HG02870 (cell line): Measurements from ENCODE around the gene MSANTD1.

Experiments used
- ATAC-seq: cut with Tn5 transposase; IDR thresholded peaks from one replicate; pipeline ENCODE4 v1.9.1; 2021; ENCODE audit warnings: mild to moderate bottlenecking, moderate library complexity; ENCODE audit not compliant: unreplicated experiment

MSANTD1 gene

DNA sequence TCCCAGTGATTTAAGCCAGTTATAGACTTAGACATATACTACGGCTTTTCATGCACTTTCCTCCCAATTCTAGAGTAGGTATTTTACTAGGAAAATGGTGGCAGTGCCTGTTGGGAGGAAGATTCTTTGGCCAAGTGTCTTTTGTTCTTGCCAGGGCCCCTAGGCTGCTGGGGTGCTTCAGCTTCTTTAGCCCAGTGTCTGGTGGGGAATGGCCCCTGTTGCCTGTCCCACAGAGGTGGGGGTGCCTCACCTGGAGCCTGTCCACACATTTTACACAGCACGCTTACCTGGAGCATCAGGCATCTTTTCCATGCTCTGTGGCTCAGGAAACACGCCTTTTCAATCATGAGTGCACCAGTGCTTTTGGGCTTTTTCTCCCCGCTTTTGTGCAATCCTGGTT lies 33.2 kb upstream of the MSANTD1 start:
- no peak for ATAC-seq

DNA sequence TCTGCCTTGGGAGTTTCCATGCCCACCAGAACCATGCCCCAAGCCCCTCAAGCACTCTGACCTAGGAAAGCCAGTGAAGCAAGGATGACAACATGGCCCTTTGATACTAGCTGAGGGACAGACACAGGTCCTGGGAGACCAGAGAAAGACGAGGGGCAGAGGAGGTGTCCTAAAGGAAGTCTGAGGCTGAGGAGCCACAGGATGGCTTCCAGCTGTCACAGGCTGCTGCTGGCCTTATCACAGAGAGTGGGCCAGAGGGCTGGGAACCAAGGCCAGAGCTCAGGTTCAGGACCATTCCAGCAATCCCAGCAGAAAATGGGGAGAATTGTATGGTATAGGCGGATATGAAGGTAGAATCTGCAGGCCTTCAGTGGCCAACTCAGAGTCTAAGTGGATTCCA lies 31.7 kb upstream of the MSANTD1 start:
- ATAC-seq, result no peak

DNA sequence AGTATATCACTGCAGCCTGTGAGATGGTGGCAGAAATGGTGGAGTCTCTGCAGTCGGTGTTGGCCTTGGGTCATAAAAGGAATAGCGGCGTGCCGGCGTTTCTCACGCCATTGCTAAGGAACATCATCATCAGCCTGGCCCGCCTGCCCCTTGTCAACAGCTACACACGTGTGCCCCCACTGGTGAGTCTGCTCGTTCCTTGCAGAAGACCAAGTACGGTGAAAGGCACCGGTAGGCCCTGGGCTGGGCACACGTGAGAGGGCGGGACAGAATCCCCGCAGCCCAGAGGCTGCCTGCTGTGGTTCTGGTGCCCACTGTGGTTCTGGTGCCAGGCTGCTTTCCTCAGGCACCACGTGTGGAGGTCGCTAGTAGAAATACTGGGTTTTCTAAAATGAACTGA lies 31.2 kb upstream of the MSANTD1 start:
- no peak for ATAC-seq

DNA sequence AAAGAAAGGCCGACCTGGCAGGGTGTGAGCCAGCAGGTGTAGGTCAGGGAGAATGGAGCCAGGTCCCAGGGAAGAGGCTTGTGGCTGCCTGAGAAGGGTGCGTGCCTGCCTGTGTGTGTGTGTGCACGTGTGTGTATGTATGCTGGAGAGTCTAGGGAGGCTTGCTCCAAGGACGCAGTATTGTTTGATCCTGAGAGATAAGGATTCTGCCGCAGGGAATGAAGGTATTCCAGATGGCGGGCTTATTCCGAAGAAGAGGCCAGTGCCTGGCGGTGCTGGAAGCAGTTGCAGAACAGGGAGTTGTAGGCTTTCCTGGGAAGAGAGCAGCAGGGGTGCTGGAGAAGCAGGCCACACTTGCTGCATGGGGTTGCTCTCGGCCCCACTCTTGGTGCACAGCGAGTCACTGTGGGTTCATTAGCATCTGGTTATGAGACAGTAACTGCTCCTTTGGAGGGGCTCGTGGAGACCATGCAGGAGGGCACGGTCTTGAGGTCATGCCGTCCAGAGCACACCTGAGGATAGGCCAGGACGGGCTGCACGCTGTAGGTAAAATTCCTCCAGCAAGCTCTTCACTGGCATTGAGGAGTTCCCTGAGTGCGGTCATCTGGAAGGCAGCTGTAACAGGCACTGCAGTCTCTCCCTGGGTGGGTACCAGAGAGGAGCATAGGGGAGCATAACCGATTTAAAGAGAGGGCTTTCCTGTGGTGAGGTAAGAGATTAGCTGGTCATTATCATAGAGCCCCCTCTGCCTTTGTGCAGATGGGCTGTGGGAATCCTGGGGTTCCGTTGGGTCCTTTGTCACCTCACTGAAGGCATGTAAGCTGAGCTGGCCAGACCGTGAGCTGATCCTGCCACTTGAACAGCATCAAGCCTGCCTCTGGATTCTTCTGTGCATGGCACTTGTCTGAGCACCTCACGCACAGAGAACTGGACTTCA lies 29.9 kb upstream of the MSANTD1 start:
- ATAC-seq, result no peak

DNA sequence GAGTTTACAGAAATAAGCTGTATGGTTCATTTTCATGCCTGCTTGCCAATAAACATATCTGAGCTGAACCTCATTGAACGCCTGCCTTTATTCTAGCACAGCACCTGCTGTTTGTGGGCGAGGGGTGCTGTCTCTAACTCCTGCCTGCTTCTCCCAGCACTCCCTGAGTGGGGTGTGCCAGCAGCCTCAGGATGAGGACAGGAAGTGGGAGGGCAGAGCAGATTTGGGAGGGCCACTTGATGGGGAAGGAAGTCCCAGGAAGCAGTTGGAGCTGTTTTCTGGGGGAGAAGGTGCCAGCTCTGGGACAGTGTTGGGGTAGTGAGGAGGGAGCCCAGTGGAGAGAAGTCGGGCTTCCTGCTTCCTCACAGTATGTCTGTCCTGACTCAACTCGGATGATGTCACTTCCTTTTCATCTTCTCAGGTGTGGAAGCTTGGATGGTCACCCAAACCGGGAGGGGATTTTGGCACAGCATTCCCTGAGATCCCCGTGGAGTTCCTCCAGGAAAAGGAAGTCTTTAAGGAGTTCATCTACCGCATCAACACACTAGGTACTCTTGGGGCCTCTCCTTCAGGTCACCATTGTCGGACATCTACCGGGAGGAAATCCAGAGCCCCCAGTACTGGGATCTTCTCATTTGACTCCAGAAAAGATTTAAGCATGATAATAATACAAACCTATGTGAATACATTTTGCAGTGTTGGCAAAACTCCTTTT lies 29.0 kb upstream of the MSANTD1 start:
- no peak for ATAC-seq

DNA sequence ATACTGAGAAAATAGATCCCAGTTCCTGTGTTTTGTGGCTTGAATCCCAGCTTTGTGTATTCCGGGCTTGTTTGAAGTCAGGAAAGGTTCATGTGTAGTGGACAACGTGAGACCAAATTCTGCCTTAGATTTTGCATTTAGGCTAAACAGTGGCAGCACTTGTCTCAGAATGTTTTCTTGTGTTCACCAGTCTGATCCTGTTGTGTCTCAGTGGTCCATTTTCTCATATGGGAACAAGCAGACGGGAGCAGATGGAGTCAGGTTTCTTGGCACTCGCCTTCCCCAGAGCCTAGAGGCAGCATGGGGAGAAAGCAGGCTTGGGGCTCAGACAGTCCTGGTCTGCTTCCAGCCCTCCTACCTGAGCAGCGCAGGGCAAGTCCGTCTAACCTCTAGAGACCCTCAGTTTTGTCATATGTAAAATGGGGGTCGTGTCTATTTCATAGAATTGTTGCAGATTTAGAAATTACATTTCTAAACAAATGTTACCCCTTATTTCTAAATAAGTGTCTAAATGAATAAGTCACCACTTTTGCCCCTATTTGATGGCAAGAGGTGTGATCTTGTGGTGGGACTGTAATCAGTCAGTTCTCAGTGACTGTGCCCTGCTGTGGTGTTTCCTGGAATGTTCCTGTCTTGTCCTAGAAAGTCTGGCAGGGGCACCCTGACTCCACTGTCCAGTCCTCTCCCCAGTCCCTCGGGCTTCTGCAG lies 28.3 kb upstream of the MSANTD1 start:
- ATAC-seq, result no peak

DNA sequence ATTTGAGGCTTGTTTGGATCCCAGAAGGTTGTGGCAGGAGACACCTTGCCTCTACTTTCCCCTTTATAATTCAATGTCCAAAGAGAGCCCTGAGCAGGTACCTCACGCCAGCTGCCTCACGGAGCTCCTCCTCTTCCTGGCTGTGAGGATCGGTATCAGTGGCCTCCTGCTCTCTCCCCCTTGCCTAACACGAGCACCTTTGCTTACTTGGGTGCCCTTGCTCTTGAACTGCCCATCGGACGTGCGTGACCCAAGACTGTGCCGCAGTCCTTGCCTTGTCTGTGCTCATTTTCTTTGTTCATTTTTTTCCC lies 27.8 kb upstream of the MSANTD1 start:
- no peak for ATAC-seq

DNA sequence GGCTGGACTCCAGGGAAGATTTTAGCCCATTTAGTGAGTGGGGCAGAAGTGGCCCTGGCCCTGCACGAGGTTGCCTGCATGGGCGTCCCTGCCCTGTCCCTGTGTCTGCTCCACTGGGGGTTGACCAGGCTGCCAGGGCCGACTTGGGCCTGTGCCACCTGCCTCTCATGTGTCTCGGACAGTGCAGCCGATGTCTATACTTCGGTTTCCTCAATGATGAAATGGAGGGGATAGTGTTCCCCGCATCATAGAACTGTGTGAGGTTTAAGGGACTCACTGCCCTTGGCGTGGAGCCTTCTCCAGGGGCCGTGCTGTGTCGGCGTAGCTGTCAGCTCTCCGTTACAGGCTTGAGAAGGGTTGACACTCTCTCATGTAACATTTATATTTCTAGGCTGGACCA lies 27.0 kb upstream of the MSANTD1 start:
- ATAC-seq, result no peak

DNA sequence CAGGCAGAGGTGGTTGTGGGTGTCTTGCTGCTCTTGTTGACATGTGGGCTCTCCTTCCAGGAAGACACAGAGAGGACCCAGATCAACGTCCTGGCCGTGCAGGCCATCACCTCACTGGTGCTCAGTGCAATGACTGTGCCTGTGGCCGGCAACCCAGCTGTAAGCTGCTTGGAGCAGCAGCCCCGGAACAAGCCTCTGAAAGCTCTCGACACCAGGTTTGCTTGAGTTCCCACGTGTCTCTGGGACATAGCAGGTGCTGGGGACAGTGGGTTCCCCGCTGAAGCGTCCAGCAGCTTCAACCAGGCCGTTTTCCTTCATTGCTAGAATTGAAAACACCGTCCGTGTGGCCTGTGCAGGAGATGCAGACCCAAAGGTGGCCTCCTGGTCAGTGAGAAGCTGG lies 25.6 kb upstream of the MSANTD1 start:
- no peak for ATAC-seq

DNA sequence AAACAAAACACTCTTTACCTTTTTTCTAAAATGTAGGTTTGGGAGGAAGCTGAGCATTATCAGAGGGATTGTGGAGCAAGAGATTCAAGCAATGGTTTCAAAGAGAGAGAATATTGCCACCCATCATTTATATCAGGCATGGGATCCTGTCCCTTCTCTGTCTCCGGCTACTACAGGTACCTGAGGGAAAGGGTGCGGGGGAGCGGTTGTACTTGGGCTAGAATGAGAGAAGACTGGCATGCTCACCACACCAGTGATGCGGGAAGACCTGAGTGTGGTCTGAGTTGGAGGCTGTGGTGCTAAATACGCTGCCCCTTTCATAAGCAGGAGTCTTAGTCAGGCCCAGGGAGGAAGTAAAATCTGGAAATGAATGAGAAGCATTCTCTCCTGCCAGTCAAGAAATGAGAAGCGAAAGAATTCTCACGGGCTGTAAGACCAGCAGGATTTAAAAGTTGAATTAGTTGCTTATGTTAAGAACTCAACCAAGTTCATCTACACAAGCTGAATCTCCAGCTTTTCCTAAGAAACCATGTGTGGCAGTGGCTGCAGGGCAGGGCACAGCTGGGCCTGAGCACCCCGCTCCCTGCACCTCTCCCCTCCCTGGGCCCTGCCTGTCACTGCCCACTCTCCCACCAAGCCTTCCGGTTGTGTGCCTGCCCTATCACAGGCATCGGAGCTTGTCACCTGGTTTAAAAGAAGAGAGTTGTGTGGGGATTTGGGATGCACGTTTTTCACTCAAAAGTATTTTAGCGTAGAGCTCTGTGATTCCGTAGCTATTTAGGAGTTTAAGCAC lies 24.8 kb upstream of the MSANTD1 start:
- no peak for ATAC-seq

DNA sequence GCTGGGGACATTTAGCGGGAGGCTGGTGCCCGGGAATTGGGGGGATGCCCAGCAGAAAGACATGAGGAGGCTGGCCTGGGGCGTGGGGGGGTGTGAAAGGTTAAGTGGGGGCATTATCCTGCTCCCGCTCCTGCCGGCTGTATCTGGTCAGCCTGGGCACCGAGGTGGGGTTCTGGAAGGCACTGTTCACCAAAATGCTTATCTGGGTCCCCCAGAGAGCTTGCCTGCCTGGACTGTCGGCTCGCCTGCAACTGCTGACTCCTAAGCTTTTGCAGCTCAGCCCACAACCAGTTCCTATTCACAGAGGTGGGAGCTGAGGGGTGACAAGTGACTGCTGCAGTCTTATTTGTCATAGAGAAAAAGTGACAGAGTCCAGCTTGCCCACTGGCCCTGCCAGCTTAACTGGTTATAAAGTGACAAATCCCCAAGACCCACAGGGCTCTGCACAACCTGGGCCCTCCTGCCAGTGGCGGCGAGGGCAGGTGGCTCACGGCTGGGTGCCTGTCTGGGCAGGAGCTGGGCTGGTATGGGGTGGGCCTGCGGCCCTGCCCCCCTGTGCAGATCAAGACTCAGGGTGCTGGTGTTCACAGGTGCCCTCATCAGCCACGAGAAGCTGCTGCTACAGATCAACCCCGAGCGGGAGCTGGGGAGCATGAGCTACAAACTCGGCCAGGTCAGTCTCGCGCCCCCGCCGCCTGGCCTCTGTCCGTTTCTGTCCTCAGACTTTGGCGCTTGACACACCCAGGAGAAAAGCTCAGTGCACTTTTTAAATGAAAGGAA lies 23.7 kb upstream of the MSANTD1 start:
- no peak for ATAC-seq

DNA sequence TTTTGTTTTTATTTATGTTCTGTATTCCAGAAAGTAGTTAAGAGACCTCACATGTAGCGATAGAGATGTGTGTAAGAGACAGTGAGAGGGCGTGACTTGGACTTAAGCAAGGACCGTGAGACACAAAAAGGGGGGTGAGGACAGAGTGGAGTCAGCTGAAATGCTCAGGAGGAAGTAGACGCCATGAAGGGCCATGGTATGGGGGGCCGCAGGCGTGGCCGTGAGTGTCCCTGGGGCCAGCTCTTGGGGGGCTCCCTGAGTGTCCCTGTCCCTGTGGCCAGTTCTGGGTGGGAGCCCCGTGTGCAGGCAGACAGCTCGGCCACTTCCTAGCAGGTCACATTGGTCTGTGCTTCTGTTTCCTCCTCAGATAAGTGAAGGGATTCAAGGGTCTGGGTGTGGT lies 23.0 kb upstream of the MSANTD1 start:
- ATAC-seq, result no peak

DNA sequence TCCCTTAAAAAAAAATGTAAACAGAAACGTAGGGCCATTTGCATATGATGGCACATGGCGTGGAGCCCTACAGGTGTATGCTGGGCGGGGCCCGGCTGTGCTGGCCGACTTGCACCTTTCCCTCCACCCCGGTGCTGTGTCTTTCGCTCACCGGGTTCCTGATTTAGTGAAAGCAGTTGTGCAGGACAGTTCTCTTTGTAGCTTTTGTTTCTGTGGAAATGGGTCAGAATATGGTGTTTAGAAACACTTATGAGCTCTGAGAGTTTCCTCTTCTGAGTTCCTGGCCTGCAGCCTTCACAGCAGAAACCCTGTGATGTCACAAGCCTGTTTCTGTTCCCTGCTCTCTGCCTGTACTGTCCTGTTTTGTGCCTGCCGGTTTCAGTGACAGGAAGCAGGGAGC lies 22.5 kb upstream of the MSANTD1 start:
- no peak for ATAC-seq

DNA sequence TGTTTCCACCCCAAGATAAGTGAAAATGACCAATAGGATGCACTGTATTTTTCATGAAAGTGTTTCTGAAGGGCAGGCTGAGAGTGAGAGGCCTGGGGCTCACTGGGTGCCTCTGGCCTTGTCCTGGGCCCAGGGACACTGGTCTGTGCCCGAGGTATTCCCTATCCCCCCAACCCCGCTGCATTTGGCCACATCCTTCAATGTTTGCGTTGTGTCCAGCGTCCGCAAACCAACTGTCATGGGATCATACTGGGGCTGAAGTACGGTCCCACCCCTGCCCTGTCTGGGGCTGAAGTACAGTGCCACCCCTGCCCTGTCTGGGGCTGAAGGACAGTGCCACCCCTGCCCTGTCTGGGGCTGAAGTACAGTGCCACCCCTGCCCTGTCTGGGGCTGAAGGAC lies 22.0 kb upstream of the MSANTD1 start:
- no peak for ATAC-seq

DNA sequence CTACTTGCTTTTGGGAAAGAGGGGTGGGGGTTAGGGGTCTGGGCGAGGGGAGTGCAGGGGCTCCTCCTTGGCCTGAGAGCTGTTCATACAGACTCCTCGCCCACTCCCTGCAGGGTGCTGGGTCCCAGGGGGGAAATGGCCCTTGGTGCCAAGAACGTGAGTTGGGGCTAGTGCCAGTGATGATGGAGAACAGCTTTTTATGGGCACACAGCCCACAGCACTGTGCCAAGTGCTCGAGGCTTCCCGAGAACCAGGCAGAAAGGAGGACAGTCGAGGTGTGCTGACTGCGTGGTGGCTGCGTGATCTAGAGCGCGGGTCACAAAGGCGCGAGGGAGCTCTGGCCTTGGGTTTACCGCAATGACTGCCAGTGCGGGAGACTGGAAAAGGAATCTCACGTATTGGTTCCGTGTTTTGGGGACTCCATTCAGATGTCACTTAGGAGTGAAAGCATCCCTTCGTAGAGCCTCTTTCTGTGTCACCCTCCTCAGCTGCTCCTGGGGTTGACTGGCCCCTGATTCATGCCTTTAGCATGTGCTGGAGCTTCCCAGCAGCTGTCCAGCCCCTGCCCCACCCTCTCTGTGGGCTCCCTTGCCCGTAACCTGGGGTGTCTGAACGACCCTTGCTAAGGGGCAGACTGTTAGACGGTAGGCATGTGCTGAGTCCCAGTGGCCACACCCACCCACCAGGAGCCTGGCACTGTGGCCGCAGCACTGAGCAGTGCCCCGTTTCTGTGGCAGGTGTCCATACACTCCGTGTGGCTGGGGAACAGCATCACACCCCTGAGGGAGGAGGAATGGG lies 20.9 kb upstream of the MSANTD1 start:
- no peak for ATAC-seq

DNA sequence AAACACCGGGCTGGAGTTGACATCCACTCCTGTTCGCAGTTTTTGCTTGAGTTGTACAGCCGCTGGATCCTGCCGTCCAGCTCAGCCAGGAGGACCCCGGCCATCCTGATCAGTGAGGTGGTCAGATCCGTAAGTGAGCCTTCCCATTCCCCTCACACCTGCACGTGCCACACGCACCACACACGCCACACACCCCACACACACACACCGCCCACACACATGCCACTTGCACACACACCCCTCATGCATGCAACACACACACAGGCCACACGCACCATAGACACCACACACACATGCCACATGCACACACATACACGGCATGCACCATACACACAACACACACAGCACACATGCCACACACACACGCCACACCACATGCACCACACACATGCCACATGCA lies 20.1 kb upstream of the MSANTD1 start:
- no peak for ATAC-seq

DNA sequence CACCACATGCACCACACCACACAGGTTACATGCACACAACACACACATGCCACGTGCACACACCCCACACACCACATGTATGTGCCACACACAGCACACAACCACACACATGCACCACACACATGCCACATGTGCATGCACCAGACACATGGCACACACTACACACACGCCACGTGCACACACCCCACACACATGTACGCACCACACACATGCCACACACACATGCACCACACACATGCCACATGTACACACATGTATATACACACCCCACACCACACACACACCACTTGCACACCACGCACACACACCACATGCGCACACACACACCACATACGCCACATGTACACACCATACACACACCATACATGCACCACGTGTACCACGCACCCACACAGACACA lies 19.6 kb upstream of the MSANTD1 start:
- no peak for ATAC-seq

DNA sequence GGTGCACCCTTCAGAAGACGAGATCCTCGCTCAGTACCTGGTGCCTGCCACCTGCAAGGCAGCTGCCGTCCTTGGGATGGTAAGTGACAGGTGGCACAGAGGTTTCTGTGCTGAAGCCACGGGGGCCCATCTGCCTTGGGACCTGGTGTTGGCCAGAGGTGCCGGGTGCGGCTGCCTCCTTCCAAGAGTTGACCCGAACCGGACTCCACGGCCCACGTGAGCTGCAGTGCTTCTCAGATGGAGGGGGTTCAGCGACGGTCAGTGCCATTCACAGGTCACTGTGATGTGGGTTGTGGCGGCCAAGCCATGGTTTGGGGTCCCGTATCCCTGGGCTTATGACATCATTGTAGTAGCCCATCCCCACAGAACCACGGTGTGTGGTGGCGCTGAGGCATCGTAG lies 19.0 kb upstream of the MSANTD1 start:
- ATAC-seq, result no peak

DNA sequence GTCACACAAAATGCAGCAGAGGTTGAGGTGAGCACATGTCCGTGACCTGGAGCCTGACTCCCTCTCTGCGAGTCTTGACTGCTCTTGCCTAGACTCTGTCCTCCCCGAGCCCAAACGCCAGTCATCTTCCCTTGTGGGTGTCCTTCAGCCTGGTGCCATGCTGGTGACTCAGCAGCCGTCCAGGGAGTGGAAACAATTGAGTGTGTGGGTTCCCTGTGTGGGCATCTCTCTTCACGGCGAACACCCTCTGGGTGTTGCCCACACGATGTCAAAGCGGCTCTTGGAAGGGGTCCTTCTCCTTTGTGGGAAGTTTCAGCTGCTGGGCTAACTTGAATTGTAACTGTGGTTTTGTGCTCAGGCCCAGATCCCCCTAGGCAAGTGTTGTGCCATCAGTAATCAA lies 17.5 kb upstream of the MSANTD1 start:
- ATAC-seq, result no peak

DNA sequence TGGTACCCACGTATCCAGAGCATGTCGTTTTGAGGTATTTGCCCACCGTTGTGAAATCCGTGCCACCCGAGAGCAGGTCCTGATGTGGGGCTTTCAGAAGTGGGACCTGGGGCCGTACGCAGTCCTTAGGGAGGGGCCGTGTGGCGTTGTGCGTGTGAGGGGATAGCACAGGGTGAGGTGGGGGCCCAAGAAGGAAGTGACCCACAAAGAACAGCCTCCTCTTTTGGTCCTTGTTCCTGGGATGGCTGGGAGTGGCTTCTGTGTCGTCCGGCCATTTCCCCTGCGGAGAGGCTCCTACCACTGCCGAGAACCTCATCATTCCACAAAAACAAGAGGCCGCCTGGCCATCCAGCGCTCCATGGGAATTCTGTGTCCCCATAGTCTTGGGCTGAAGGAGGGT lies 17.0 kb upstream of the MSANTD1 start:
- no peak for ATAC-seq
